GM12878 (cell line): ENCODE data around the gene SHD. TPM values are rescaled to one million over a fixed set of nuclear protein-coding genes. Genes with fewer than 3 reads are reported as not detected.

Experiments used
- ATAC-seq: fragments of 200-7000 bp; cut with Tn5 transposase; 3 replicates; pipeline ENCODE4 v1.9.1; 2020; ENCODE audit warnings: mild to moderate bottlenecking, moderate library complexity
- BruUV-seq: library from RNA; stranded (reverse); fragments of 400-500 nt; replicated peaks from 2 replicates; lab custom pipeline; 2021; lab: Mats Ljungman, UMichigan
- CTCF ChIA-PET: fragments of 300-600 bp; sonication (Branson Sonifier 250); formaldehyde crosslinking; extraction: SDS; loops from one replicate; lab custom pipeline; 2021; ENCODE audit warnings: inconsistent platforms; lab: Yijun Ruan, JAX
- POLR2A ChIA-PET: fragments of 350-600 bp; formaldehyde crosslinking; extraction: SDS; loops from one replicate; lab custom pipeline; 2021; ENCODE audit warnings: inconsistent platforms; lab: Charles Lee
- RAD21 ChIA-PET: fragments of 300-600 bp; sonication (Branson Sonifier 250); formaldehyde crosslinking; loops from one replicate; lab custom pipeline; 2023; ENCODE audit warnings: antibody characterized with exemption; ENCODE audit not compliant: unreplicated experiment; lab: Charles Lee
- SMC1A ChIA-PET: fragments of 300-600 bp; sonication (Branson Sonifier 250); formaldehyde crosslinking; loops from one replicate; lab custom pipeline; 2023; ENCODE audit not compliant: unreplicated experiment, uncharacterized antibody; lab: Charles Lee
- DNase-seq: peaks from one replicate; pipeline ENCODE4 v3.0.0-alpha.2; 2011; ENCODE audit warnings: low read depth, low spot score
- FAIRE-seq: peaks from 3 replicates; lab custom pipeline; 2011; peaks lifted over from hg19 to GRCh38; lab: Jason Lieb, UNC
- H2AFZ ChIP-seq: 2 replicates; pipeline ENCODE4 v1.6.0; 2011; ENCODE audit warnings: low read depth, low read length, control low read depth; ENCODE audit not compliant: control insufficient read depth
- H3K27ac ChIP-seq: 2 replicates; pipeline ENCODE4 v1.5.1; 2011; ENCODE audit warnings: control low read depth; ENCODE audit not compliant: control insufficient read depth, insufficient read depth
- H3K27me3 ChIP-seq, 2 experiments: replicated peaks in 1 of 2; 2 replicates each; pipeline versions ENCODE4 v1.6.0 to v1.6.1; 2011; ENCODE audit warnings: low read length in 1 of 2; ENCODE audit not compliant: control insufficient read depth in 2 of 2, insufficient read depth in 2 of 2
- H3K36me3 ChIP-seq, 2 experiments: 2 replicates each; pipeline ENCODE4 v1.5.1; 2011; ENCODE audit warnings: low read length in 1 of 2; ENCODE audit not compliant: control insufficient read depth in 2 of 2, insufficient read depth in 2 of 2
- H3K4me1 ChIP-seq: 2 replicates; pipeline ENCODE4 v1.6.1; 2011; ENCODE audit warnings: mild to moderate bottlenecking, low read length, moderate library complexity, mixed read lengths; ENCODE audit not compliant: control insufficient read depth, insufficient read depth
- H3K4me2 ChIP-seq: 2 replicates; pipeline ENCODE4 v1.6.0; 2011; ENCODE audit warnings: control low read depth; ENCODE audit not compliant: control insufficient read depth, insufficient read depth
- H3K4me3 ChIP-seq: fragments of 200-600 bp; sonication (generic); 2 replicates; pipeline ENCODE4 v1.5.1; 2016
- H3K79me2 ChIP-seq: 2 replicates; pipeline ENCODE4 v1.6.0; 2011; ENCODE audit warnings: low read length; ENCODE audit not compliant: control insufficient read depth, insufficient read depth
- H3K9ac ChIP-seq: 2 replicates; pipeline ENCODE4 v1.8.0; 2011; ENCODE audit warnings: low read length, control low read depth, mixed read lengths; ENCODE audit not compliant: control insufficient read depth, insufficient read depth
- H3K9me3 ChIP-seq: replicated peaks from 3 replicates; pipeline ENCODE4 v1.5.1; 2011; ENCODE audit warnings: mild to moderate bottlenecking, low read length; ENCODE audit not compliant: control insufficient read depth, insufficient read depth
- H4K20me1 ChIP-seq: 2 replicates; pipeline ENCODE4 v1.6.0; 2011; ENCODE audit not compliant: control insufficient read depth, insufficient read depth
- GATAD2B ChIP-seq: fragments of 450-650 bp; conservative IDR thresholded peaks from 2 replicates; pipeline ENCODE4 v1.6.1; 2017; ENCODE audit warnings: low read depth, mild to moderate bottlenecking, moderate library complexity
- KAT2A ChIP-seq: conservative IDR thresholded peaks from 2 replicates; pipeline ENCODE4 v1.6.1; 2011; ENCODE audit warnings: low read depth, low read length; ENCODE audit not compliant: control insufficient read depth
- MYB ChIP-seq: fragments of 150-350 bp; IDR thresholded peaks from 2 replicates; pipeline ENCODE4 v1.6.1; 2014; ENCODE audit warnings: mild to moderate bottlenecking, low read depth, low read length, borderline replicate concordance
- RAD51 ChIP-seq: fragments of 450-650 bp; IDR thresholded peaks from 2 replicates; pipeline ENCODE4 v1.6.1; 2016; ENCODE audit warnings: moderate library complexity, mild to moderate bottlenecking, inconsistent platforms
- SKIL ChIP-seq: fragments of 450-650 bp; IDR thresholded peaks from 2 replicates; pipeline ENCODE4 v1.6.1; 2017; ENCODE audit warnings: mild to moderate bottlenecking, low read depth, inconsistent platforms; ENCODE audit not compliant: poor library complexity, severe bottlenecking
- WGBS: methylation state at CpG from one replicate; pipeline ENCODE4 v1.1.6; 2016; ENCODE audit warnings: low lambda C conversion rate; ENCODE audit not compliant: insufficient replicate concordance, insufficient coverage; ENCODE audit errors: missing lambda C conversion rate; 5-methylcytosine and 5-hydroxymethylcytosine counted together
- in situ Hi-C: fragments of 300-500 bp; cut with MboI; formaldehyde crosslinking; loops from 9 replicates; pipeline ENCODE4 v1.14.3; 2018; ENCODE audit warnings: mixed read lengths
- intact Hi-C: fragments of 100-400 bp; cut with micrococcal nuclease; formaldehyde crosslinking; loops from one replicate; pipeline ENCODE4 v1.14.2; 2022; ENCODE audit not compliant: unreplicated experiment
- polyA plus RNA-seq, 11 experiments: library from polyadenylated mRNA; depleted of rRNA in 4 of 11; unstranded in 6 of 11; stranded (reverse) in 5 of 11; fragments of >200 nt; fragmentation: Nextera tagmentation in 4 of 11; fragmentation: Illumina TruSeq in 1 of 11; extraction: Ambion mirVana in 4 of 11; extraction: Trizol in 1 of 11; gene quantifications; 1 replicate in 1 of 11; 2 replicates in 10 of 11; pipeline versions ENCODE4 v1.2.1 to v1.2.3, GENCODE V29; 2011 to 2016; ENCODE audit warnings: inconsistent platforms in 2 of 11, missing spikeins in 2 of 11, low read depth in 1 of 11
- total RNA-seq, 4 experiments: library from RNA; depleted of rRNA in 3 of 4; stranded (reverse); fragments of >200 nt in 3 of 4; fragmentation: Illumina TruSeq in 1 of 4; extraction: Trizol in 1 of 4; gene quantifications; 2 replicates each; pipeline versions ENCODE4 v1.2.1 to v1.2.3, GENCODE V29; 2013 to 2021
- TF ChIP-seq, protein P1 (sequence below): fragments of 450-650 bp; IDR thresholded peaks from 2 replicates; pipeline ENCODE4 v1.6.1; 2017; ENCODE audit warnings: low read depth, mild to moderate bottlenecking, moderate library complexity

SHD gene
- total and polyA plus RNA-seq, 10 of the 15 experiments (the other 5 are each of a cell fraction or from before 2014, with no cell fraction given) = 0.09 TPM; not detected in 9

GRCh38 chr19:4267901-4268815 is 10.9 kb upstream of the SHD start:
- intact Hi-C loops = loop anchor here (1.0 to 5.0 kb wide), 3 partner anchors 84 to 257 kb away; partner anchors contain the start of genes CHAF1A and SH3GL1
- ATAC-seq (no peak), DNase-seq (no peak), FAIRE-seq (no peak)
- H3K4me3 ChIP-seq = no peak overlapping the region
- ChIA-PET POLR2A (interaction anchor here (0.9 kb wide), 1 partner anchor 75 kb away, joined by 3 read pairs; no protein-coding TSS in a partner anchor), RAD21 (interaction anchor here (2.0 to 2.8 kb wide), 2 partner anchors 84 to 257 kb away, joined by 8 to 10 read pairs; no protein-coding TSS in a partner anchor), SMC1A (interaction anchor here (2.6 kb wide), 1 partner anchor 84 kb away, joined by 12 read pairs; no protein-coding TSS in a partner anchor), CTCF (interaction anchor here (0.6 to 5.4 kb wide), 14 partner anchors 9 to 374 kb away, joined by 3 to 78 read pairs (median 6); partner anchors contain the start of genes EBI3, MPND and TMIGD2)
- TSS peak; percentile 53 for BruUV-seq
- WGBS = 85% methylated on average over 29 of the region's 30 CpGs
- H2AFZ ChIP-seq = no peak overlapping the region
- no peaks in the 10 kb centered on the region; the same call in 1 of the 2 replicates for H3K4me1 ChIP-seq
- in situ Hi-C loops = loop anchor here (5.0 kb wide), 1 partner anchor 84 kb away; no protein-coding TSS in a partner anchor
- TF ChIP-seq MYB (no peak), SKIL (no peak), KAT2A (no peak), RAD51 (no peak), GATAD2B (no peak)
- TF ChIP-seq, protein P1, sequence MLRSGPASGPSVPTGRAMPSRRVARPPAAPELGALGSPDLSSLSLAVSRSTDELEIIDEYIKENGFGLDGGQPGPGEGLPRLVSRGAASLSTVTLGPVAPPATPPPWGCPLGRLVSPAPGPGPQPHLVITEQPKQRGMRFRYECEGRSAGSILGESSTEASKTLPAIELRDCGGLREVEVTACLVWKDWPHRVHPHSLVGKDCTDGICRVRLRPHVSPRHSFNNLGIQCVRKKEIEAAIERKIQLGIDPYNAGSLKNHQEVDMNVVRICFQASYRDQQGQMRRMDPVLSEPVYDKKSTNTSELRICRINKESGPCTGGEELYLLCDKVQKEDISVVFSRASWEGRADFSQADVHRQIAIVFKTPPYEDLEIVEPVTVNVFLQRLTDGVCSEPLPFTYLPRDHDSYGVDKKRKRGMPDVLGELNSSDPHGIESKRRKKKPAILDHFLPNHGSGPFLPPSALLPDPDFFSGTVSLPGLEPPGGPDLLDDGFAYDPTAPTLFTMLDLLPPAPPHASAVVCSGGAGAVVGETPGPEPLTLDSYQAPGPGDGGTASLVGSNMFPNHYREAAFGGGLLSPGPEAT = no peak
- H3K9me3 ChIP-seq = peaks cover 2% of the 10 kb centered on the region; the same call in 1 of the 3 replicates
- H4K20me1 ChIP-seq = no peaks in the 10 kb centered on the region
- H3K27me3 ChIP-seq = no peaks in the 10 kb centered on the region
- H3K9ac ChIP-seq = no peak overlapping the region
- no peaks in the 10 kb centered on the region for H3K79me2 ChIP-seq
- no peak overlapping the region for H3K27ac ChIP-seq
- H3K36me3 ChIP-seq = peaks cover 12 to 19% of the 10 kb centered on the region in 2 experiments
- H3K4me2 ChIP-seq = no peak overlapping the region
